Neutrophil (primary cell): Measurements from ENCODE around the gene PLD3.

ENCODE experiments used
- H3K27ac ChIP-seq: fragments of 200-600 bp; sonication (generic); 2 replicates; pipeline ENCODE4 v1.5.1; 2016; ENCODE audit warnings: mild to moderate bottlenecking, moderate library complexity
- H3K27me3 ChIP-seq: fragments of 200-600 bp; sonication (generic); 2 replicates; pipeline ENCODE4 v1.6.0; 2016; ENCODE audit warnings: mild to moderate bottlenecking
- H3K36me3 ChIP-seq: fragments of 200-600 bp; sonication (generic); 2 replicates; pipeline ENCODE4 v1.5.1; 2017
- H3K4me1 ChIP-seq, 2 experiments: fragments of 200-600 bp in 1 of 2; sonication (generic) in 1 of 2; 1 replicate in 1 of 2; 2 replicates in 1 of 2; pipeline versions ENCODE4 v1.5.1 to v1.6.1; 2013 to 2016; ENCODE audit warnings: low read depth in 1 of 2, low read length in 1 of 2, mild to moderate bottlenecking in 1 of 2, moderate library complexity in 1 of 2; ENCODE audit not compliant: control insufficient read depth in 1 of 2, insufficient read depth in 1 of 2
- H3K4me3 ChIP-seq, 2 experiments: fragments of 200-600 bp in 1 of 2; sonication (generic) in 1 of 2; 1 replicate in 1 of 2; 2 replicates in 1 of 2; pipeline ENCODE4 v1.5.1; 2013 to 2016; ENCODE audit warnings: low read depth in 1 of 2, low read length in 1 of 2, mild to moderate bottlenecking in 1 of 2, moderate library complexity in 1 of 2
- H3K9me3 ChIP-seq: fragments of 200-600 bp; sonication (generic); 2 replicates; pipeline ENCODE4 v1.5.1; 2016
- CTCF ChIP-seq: fragments of 200-600 bp; sonication (generic); IDR thresholded peaks from 2 replicates; pipeline ENCODE4 v1.5.1; 2016; ENCODE audit warnings: antibody characterized with exemption

The PLD3 gene

GRCh38 chr19:40335101-40335500 lies 13.4 kb upstream of the PLD3 start:
- Histone ChIP-seq H3K27me3 (no peaks in the 10 kb centered on the region), H3K4me1 (no peaks in the 10 kb centered on the region), H3K9me3 (no peaks in the 10 kb centered on the region), H3K4me3 (no peak overlapping the region), H3K36me3 (peaks cover 75% of the 10 kb centered on the region), H3K27ac (no peak overlapping the region)
- TF ChIP-seq CTCF: no peak

- Histone ChIP-seq H3K4me3 (no peak overlapping the region), H3K27me3 (no peaks in the 10 kb centered on the region), H3K4me1 (no peaks in the 10 kb centered on the region), H3K27ac (no peak overlapping the region), H3K9me3 (no peaks in the 10 kb centered on the region), H3K36me3 (peaks cover 72% of the 10 kb centered on the region)
- no peak for TF ChIP-seq CTCF
Measured at GRCh38 chr19:40335855-40336600, 12.5 kb upstream of the PLD3 start.

GRCh38 chr19:40336601-40336900 lies 11.9 kb upstream of the PLD3 start:
- Histone ChIP-seq H3K27ac (no peak overlapping the region), H3K27me3 (no peaks in the 10 kb centered on the region), H3K9me3 (no peaks in the 10 kb centered on the region), H3K4me1 (no peaks in the 10 kb centered on the region), H3K4me3 (no peak overlapping the region), H3K36me3 (peaks cover 69% of the 10 kb centered on the region)
- no peak for TF ChIP-seq CTCF

GRCh38 chr19:40337107-40337506 lies 11.4 kb upstream of the PLD3 start:
- no peak overlapping the region for H3K4me3 ChIP-seq
- no peaks in the 10 kb centered on the region for H3K27me3 ChIP-seq
- TF ChIP-seq CTCF: no peak
- no peak overlapping the region for H3K27ac ChIP-seq
- H3K9me3 ChIP-seq: no peaks in the 10 kb centered on the region
- no peaks in the 10 kb centered on the region for H3K4me1 ChIP-seq
- peaks cover 67% of the 10 kb centered on the region for H3K36me3 ChIP-seq

- Histone ChIP-seq H3K9me3 (no peaks in the 10 kb centered on the region), H3K4me1 (no peaks in the 10 kb centered on the region), H3K27me3 (no peaks in the 10 kb centered on the region), H3K27ac (no peak overlapping the region), H3K36me3 (peaks cover 62% of the 10 kb centered on the region), H3K4me3 (no peak overlapping the region)
- no peak for TF ChIP-seq CTCF
Measured at GRCh38 chr19:40337594-40337993, 10.9 kb upstream of the PLD3 start.
